IPS DF 4.7 (cell line): ENCODE measurements around the gene ARID3B.
A peak's percentile ranks its signal among the peaks of the same experiment; 100 is the strongest.
"Not testable (repeated sequence)": the region's sequence is repeated elsewhere in the genome, so short reads cannot be mapped to it uniquely, and the experiment has no call there.

Experiments used
- DNase-seq: peaks from one replicate; pipeline ENCODE4 v3.0.0-alpha.2; 2013; ENCODE audit warnings: low spot score; ENCODE audit errors: extremely low read depth

ARID3B gene

DNA sequence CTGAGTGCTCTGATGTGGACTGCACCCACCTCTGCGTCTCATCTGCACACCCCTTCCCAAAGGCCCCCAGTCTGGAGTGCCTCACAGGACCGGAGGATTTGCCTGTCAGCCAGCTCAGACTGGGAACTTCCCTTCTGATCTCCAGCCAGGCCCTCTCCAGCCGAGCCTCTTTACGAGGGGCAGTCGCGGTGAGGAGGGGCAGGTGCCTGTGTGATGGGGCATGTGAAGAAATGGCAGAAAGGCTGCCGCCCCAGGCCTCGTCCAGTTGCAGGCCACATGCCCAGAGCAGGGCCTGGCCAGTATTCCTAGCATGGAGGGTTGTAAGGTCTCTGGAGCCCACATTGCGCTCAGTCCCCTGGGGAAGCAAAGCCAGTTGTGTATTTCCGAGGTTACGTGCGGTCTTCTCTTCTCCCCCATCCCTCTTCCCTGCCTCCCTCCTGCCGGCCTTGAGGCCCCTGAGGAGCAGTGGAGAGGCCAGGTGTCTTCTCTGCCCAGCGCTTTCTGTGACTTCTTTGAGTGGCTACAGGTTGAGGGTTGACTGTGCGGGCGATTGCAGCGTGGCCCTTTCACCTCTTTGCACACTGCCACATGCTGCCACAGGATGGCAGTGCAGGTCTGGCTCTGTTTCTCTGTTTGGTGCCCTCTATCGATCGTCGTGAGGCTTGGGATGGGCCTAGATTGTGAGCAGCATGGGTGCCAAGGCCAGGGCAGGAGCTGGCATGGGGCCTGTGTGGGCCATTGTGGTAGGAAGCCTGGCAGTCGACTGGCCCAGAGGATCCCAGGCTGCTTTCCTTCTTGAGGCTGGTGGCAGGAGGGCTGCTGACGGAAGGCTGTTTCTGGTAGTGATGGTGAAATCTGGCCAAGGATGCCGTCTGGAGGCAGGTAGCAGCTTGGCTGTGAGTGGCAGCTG is 79.9 kb downstream of the ARID3B start:
- DNase-seq = peak; percentile 66

DNA sequence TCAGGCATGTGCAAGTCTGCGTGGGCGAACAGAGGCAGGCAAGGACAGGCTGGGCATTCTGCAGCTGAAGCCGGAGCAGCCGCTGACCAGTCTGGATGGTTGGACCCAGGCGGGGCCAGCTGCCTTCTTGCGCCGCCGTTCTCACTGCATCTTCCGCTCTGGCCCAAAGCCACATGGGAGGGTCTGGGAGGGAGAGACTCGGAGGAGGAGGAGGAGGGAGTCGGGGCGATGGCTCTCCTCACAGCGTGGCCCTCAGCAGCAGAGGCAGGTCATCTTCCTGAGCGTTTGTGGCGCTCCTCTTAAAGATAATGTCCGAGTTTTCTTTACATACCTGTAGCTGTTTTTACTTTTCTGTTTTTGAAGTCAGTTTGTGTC is 80.5 kb downstream of the ARID3B start:
- no peak for DNase-seq

DNA sequence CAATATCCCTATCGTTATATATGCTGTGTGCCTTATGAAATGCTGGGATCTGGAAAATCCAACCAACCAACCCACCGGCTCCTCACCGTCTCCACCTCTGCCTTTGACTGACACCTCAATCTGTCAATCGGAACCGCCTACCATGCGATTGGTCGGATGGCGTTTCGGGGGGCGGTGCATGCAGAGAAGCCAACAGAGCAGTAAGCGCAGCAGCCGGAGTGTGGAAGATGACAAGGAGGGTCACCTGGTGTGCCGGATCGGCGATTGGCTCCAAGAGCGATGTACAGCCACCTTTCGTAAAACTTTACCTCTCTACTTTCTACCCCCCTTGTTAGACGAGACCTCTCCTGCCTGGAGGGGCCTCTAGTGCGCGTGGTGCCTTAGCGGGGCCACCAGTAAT is 80.9 kb downstream of the ARID3B start:
- no peak for DNase-seq

DNA sequence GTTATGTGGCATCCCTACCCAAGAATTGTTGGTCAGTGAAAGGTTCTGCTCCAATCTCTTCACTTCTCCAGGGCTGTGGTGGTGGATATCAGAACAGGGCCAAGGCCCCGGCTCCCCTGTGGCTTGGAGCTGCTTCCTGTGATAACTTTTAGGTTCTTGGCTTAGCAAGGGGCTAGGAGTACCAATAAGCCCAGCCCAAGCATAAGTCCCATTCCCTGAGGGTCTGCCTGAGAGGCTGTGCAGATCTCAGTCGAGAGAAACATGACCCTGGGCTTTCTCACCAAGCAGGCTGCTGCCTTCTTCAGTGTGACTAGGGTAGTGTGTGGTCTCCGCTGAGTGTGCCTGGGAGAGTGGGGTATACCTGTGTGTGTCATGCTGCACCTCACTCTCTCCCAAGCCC is 81.7 kb downstream of the ARID3B start:
- no peak for DNase-seq

DNA sequence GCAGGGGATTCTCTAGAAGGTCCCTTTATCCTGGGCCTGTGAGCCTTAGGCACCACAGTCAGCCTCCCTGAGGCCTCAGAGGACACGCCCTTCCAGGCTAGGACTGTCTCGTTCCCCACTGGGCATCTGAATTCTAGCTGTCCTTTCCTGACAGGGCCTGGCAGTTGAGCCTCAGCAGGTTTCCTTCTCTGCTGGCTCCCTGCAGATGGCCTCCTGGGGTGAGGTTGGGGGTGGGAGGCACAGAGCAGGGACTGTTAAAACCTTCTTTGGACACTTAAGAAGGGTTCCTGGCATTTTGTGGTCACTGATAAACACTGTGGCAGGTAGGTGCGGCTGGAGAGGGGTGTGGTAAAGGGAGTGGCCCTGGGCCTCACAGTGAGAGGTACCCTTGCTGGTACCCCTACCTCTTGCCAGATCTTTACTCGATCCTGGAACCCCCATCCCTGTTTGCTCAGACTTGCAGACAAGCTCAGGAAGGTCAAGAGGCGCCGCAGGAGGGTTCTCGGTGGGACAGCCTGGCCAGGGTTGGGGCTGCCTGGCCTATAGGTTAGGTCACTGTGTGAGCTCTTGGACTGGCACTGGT is 83.1 kb downstream of the ARID3B start:
- DNase-seq = no peak

DNA sequence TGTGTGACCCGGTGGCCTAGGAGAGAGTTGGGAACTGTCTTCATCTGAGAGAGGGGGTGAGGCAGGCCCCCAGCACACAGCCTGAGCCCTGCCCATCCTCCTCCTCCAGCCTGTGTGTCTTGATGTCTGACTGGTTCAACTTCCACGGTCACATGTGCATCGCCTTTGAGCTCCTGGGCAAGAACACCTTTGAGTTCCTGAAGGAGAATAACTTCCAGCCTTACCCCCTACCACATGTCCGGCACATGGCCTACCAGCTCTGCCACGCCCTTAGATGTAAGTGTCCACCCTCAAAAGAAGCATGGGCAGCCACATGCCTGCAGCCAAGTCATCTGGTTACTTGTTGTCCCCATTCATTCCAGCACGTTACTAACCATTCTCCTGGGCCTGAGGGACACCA is 84.7 kb downstream of the ARID3B start:
- DNase-seq = no peak

DNA sequence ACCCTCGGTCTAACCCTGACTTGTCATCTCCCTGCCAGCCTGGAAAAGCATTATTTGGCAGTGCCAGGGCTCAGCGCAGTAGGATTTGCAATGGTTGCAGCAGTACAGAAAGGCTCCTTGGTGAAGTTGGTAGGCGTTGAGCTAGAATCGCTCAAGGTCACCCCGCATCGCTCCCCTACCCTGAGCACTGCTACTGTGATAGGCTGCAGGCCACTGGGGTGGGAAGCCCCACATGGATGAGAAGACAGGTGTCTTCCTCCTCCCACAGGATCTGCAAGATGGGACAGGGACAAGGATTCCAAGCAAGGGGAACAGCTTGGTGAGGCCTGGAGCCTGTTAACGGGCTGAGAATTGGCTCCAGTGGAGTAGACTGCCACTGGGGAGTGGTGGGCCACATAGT is 85.3 kb downstream of the ARID3B start:
- no peak for DNase-seq

DNA sequence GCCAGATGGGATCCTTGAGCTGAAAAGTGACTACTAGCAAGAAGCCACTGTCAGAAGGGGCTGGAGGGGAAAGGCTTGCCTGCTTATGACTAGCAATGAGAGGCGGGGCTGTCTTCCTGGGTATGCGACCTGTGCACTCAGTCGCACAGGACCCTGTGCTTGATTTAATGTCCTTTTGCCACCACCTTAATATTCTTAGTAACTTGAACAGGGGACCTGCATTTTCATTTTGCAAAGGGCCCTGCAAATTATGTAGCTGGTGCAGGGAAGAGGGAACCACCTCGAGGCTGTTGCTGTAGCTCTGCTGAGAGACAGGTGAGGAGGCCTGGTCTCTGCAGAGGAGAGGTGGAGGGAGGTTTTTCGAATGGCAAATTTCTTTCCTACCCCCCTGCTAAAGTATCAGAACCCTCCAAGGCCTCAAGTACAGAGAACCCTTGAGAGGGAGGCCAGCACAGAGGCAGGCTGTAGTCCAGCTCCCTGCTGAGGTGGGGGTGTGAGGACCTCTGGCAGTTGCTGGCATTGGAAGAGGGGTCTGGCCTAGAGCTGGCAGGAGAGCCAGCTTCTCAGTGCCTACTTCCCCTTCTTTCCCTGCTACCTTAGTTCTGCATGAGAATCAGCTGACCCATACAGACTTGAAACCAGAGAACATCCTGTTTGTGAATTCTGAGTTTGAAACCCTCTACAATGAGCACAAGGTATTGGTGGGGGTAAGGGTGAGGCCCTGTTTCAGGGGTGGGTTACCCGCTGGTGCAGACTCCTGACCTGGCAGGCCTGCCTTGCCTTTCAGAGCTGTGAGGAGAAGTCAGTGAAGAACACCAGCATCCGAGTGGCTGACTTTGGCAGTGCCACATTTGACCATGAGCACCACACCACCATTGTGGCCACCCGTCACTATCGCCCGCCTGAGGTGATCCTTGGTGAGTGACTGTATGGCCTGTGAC is 86.0 kb downstream of the ARID3B start:
- no peak for DNase-seq

DNA sequence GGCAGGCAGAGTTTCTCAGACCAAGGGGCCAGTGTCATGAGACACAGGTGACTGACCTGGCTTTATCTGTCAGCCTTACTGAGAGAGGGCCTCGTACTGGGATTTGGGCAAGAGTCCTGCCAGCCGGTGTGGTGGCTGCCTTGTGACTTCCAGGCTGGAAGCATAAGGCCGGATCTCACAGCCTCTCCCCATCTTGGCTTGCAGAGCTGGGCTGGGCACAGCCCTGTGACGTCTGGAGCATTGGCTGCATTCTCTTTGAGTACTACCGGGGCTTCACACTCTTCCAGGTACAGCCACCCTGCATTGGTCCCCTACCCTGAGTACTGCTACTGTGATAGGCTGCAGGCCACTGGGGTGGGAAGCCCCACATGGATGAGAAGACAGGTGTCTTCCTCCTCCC is 86.7 kb downstream of the ARID3B start:
- no peak for DNase-seq

DNA sequence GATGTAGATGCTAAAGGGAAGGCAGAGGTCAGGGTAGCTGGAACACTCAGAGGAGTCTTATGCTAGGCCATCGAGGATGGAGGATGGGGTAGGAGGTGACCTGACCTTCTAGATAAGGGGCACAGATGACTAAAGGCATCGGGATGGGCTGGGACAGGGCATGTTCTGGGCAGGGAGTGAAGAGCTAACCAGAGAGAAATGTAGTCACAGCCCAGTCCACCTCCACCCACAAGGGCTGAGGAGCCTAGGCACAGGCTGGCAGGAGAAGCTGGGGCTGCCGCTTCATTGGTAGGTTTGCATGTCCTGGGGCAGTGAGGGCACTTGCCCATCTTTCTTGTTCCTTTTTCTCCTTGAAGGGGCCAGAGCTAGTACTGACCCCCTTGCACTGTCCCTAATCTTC is 87.2 kb downstream of the ARID3B start:
- DNase-seq = no peak

DNA sequence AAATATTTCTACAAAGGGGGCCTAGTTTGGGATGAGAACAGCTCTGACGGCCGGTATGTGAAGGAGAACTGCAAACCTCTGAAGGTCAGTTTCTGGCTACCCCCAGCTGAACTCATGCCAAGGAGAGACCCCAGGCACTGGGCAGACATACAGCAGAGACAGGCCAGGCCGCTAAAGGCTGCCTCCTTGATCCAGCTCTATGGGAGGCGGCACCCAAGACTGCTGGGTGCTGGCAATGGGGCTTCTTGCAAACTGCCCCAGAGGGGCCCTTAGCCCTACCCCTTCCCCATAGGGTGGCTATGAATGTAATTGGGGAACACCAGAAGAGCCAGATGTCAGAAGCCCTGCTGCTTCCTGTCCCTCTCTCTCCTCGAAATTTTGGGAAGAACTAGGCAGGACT is 87.9 kb downstream of the ARID3B start:
- no peak for DNase-seq

DNA sequence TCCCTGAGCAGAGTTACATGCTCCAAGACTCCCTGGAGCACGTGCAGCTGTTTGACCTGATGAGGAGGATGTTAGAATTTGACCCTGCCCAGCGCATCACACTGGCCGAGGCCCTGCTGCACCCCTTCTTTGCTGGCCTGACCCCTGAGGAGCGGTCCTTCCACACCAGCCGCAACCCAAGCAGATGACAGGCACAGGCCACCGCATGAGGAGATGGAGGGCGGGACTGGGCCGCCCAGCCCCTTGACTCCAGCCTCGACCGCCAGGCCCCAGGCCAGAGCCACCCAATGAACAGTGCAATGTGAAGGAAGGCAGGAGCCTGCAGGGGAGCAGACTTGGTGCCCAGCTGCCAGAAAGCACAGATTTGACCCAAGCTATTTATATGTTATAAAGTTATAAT is 88.7 kb downstream of the ARID3B start:
- not testable (repeated sequence) for DNase-seq

DNA sequence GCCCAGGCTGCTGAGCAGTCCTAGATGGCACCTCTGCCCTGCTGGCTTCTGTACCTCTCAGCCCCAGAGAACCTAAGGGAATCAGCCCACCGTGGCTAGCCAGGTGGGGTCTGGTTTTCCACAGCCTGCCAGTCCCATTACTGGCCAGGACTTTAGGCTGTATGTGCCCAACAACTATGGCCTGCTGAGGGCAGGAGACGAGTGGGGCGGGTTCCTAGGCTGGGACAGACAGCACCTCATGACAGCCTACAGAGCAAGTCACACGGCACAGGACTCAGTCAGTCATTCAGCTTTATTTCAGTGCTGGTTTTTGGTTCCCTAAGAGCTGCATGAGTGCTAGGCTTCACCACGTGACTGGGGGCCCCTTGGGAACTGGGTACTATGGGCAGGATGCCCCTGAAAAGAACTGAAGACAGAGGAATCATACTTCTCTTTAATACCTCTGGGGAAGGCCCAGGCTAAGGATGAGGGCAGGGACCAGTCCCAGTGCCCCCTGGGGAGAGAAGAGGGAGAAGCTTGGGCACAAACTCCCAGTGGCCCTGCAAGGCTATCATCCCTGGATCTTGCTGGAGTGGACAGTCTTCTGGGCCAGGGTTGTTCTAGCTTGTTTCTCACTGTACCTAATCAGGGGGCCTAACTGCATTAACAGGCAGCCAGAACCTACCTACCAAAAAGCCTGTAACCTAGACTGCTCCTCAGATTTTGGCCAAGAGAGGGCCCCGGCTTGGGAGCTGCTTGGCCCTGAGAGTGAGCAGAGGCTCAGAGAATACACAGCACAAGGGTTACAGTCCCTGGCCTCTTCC is 89.5 kb downstream of the ARID3B start:
- DNase-seq = no peak

DNA sequence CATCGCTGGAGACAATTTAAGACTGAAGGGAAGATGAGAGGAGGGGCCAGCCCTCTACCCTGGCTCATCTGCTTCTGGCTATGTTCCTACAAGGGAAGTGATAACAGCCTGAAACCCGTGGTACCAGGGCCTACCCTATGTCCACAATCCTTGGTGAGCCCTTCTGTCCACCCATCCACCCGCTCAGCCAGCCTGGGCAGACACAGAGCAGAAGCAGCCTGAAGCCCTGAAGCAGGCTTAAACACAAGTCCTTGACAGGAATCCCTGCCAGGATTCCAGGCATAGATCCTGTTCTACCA is 90.0 kb downstream of the ARID3B start:
- no peak for DNase-seq

DNA sequence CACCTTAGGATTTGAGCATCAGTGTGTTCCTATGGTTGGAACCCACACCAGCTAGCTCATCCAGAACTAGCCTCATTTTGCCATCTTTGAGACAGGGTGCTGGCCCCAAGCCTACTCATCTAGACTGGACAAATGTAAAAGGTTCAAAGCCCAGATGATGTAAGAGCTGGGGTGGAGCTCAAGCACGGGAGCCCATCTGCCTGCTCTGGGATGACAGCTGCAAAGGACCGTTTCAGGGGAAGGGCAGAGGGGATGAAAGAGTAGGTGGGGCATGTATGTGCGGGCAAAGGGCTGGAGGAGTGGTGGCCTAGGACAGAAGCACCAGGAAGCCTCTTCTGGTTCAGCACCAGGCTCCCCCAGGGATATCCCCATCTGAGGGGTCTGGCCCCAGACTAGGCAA is 90.4 kb downstream of the ARID3B start:
- DNase-seq = no peak

DNA sequence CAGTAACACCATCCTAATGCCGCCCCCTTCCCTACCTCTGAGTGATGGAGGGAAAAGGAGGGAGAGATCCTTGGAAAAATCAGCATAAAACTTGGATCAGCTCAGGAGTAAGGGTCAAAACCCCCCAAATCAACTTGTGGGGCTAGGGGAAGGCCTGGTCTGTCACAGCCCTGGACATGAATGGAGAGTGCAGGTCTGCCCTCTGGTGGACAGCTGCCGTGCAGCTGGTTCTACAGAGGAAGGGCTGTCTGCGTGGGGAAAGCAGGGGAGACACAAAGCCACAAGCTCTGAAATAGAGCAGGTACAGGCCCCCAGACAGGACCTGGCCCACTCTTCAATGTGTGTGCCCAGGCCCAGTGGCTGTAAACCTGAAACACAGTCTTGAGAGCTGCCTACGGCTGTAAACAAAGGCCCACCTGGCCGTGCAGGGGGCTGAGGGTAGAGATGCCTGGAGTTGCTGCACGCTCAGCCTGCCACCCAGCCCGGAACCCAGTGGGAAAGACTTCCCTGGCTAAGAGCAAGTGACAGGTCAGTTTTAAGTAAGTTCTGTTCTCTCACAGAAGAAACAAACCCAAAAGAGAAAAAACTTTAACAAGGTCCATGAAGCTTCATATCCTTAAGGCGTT is 91.0 kb downstream of the ARID3B start:
- no peak for DNase-seq

DNA sequence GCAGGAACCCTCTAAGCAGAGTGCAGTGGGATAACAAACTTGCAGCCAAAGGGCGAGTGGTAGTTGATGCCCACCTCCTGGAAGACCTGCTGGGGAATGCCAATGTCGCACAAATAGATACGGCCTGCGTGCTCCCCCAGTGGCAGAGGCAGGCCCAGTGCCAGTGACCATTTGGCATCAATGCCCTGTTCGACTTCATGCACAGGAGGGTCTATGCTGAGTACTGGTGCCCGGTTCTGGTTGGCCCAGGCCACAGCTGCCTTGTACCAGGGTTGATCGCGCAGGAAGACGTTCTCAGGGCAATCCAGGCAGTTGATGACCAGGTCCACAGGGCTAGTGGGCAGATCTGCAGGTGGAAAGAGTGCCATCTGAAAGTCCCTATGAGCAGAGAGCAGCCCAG is 91.6 kb downstream of the ARID3B start:
- DNase-seq = no peak

DNA sequence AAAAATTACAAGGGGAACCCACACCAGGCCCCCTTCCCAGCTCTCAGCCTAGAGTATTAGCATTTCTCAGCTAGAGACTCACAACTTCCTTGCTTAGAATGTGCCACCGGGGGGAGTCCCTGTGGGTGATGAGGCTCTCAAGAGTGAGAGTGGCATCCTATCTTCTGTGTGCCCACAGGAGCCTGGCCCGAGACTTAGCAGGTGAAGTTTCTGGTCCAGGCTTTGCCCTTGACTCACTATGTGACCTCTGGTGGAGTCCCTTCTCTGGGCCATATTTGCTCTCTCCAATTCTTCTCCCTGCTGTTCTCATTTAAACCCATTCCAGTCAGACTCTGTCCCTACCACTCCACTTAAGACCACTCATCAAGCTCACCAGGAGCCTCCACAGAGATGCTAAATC is 92.8 kb downstream of the ARID3B start:
- no peak for DNase-seq

DNA sequence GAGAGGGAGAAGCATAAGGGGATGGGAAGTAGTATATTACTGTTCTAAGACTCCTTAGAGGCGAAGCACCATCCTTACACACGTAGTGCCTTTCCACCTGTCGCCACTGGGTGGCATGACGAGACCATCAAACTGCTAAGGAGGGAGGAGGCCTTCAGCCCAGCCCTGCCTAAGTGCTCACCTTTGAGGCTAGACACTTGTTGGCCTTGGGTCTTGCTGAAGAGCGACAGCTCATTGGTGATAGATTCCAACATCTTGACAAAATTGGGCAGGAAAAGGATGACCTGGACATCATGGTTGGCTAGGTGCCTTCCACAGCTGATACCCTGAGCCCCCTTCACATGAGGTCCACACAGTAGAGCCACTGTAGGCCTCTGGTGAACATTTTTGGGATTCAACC is 94.2 kb downstream of the ARID3B start:
- no peak for DNase-seq

DNA sequence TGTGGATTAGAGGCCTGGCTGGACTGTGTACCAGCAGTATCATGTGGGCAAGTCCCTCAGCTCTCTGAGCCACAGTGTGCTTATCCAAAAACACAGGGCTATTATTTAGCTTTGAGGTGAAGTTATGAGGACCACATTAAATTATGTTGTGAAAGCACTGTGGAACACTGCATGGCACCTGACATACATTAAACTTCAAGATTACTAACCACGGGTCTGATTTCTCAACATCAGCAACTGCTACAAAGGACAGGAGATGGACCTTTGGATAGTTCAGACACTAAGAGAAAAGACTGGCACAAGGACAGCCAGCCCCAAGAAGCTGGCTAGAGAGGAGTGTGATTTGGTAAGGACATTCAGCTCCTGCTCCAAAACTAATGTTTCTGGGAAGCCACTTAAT is 96.0 kb downstream of the ARID3B start:
- no peak for DNase-seq

DNA sequence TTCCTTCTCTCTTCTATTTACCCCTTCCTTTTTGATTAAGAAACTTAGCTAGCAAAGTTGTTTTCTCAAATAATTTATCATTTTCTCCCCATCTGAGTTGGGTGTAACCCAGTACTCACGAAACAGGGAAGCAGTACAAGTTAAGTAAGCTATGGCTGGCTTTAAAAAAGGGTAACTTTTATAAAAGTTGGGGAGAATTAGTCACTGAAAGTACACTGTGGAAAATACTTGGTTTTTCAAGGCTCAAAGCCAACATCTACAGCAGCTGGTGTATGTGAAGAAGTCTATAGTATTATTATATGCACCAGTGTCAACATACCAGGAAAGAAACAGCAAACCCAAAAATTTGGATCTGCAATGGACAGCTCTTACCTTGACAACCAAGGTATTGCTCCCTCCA is 100.1 kb downstream of the ARID3B start:
- DNase-seq = no peak
